ENCODE measurements around the gene STAT6. TPM values are rescaled to one million over a fixed set of nuclear protein-coding genes. Genes with fewer than 3 reads are reported as not detected.

The STAT6 gene
- total and polyA plus RNA-seq, 2 donors (not counting 1 experiment from before 2014, with no cell fraction given): 544 to 736 TPM

DNA sequence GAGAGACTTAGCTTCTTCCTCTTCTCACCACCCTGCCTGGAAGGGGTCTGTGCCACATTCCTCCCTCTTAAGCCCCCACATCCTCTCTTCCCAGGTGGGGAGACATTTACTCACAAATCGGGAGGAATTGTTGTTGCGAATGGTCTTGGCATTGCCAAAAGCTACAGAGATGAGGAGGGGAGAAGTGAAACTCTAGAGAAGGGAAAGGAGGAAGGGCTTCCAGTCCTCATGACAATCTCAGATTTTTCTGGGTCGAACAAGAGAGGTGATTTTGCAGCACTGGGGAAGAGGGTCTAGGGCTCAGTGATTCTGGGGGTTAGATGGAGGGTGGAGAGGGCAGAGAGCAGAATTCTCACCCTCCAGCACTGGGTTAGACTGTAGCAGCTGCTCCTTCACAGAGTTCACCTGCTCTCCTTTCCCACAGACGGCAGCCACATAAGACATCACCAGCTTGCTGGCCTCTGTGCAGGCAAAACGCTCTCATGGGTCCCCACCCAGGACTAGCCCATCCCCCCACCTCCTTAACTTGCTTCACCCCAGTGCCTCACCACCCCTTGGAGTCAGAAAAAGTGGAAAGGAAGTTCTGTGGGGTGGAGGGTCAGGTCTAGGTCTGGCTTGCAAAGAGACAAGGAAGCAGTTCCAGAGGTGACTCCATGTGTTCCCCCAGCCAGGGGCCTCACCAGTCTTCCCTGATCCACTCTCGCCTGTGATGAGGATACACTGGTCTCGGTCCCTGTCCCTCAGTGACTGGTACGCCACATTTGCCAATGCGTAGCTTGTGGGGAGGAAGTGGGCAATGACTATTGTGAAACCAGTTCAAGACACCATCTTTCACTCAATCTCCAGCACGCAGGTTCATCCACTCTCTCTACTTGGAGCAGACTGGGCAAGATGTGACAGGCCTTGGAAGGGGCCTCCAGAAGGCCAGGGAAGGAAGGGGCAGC, 63.9 kb downstream of the STAT6 start:
- H3K27me3 Mint-ChIP-seq: no peaks in the 10 kb centered on the region
- H3K4me3 Mint-ChIP-seq: peak overlapping the region; percentile 74
- CTCF ChIA-PET: interaction anchor here (1.2 to 3.0 kb wide), 4 partner anchors 13 to 22 kb away, joined by 3 to 12 read pairs (median 6); no protein-coding TSS in a partner anchor
- intact Hi-C loops (cut with micrococcal nuclease): loop anchor here (2.0 kb wide), 1 partner anchor 14 kb away; no protein-coding TSS in a partner anchor
- Histone ChIP-seq H3K9ac (ENCODE audit: low read length) (peak overlapping the region; percentile 41), H3K9me3 (ENCODE audit: control extremely low read depth in 1 of 3, control insufficient read depth in 2 of 3, insufficient read depth in 1 of 3, low read length in 2 of 3) (no peaks in the 10 kb centered on the region), H3K4me1 (ENCODE audit: control insufficient read depth in 2 of 2, insufficient read depth in 2 of 2, low read length in 2 of 2) (peaks cover 18 to 24% of the 10 kb centered on the region in 2 donors), H3K36me3 (replicated peaks in 1 of 2; ENCODE audit: control extremely low read depth in 1 of 2, control insufficient read depth in 1 of 2, extremely low read depth in 1 of 2, insufficient read depth in 2 of 2, low read length in 1 of 2) (no peaks in the 10 kb centered on the region), H3K79me2 (ENCODE audit: control insufficient read depth, insufficient read depth, low read length) (no peaks in the 10 kb centered on the region), H2AFZ (ENCODE audit: insufficient read depth, low read depth, low read length, poor library complexity, severe bottlenecking) (peak overlapping the region; percentile 59), H3K27ac (ENCODE audit: low read length in 2 of 2) (no peak overlapping the region), H3K4me3 (ENCODE audit: control extremely low read depth in 1 of 5, extremely low read depth in 1 of 5, insufficient read depth in 1 of 5, low read depth in 2 of 5, low read length in 4 of 5) (peak overlapping the region in 2 of 5 experiments; percentile 11 to 38), H3K27me3 (replicated peaks in 1 of 4; ENCODE audit: control extremely low read depth in 1 of 4, control insufficient read depth in 3 of 4, insufficient read depth in 4 of 4, low read length in 3 of 4) (no peaks in the 10 kb centered on the region), H4K20me1 (ENCODE audit: control insufficient read depth, insufficient read depth, low read length, poor library complexity, severe bottlenecking) (no peaks in the 10 kb centered on the region), H3K4me2 (replicated peaks; ENCODE audit: low read depth, low read length, poor library complexity, severe bottlenecking) (peak overlapping the region; percentile 55)
- H3K4me1 Mint-ChIP-seq: peaks cover 26% of the 10 kb centered on the region
- ATAC-seq (ENCODE audit: low read depth): peak; percentile 49
- H3K9me3 Mint-ChIP-seq (ENCODE audit: insufficient read depth): no peaks in the 10 kb centered on the region
- peak; percentile 50 for DNase-seq
- TF ChIP-seq EZH2 (IDR thresholded peaks at IDR 0.05; ENCODE audit: borderline replicate concordance, insufficient read depth, low read depth, low read length, poor library complexity, severe bottlenecking): no peak
- no peak for TF ChIP-seq CTCF (IDR thresholded peaks at IDR 0.05)
- 40% methylated on average over 1 of the region's 10 CpGs for WGBS (ENCODE audit: insufficient coverage)
- H3K27ac Mint-ChIP-seq: peak overlapping the region; percentile 82
- POLR2A ChIA-PET: interaction anchor here (0.5 to 1.0 kb wide), 5 partner anchors 21 to 312 kb away, joined by 3 to 8 read pairs (median 3); no protein-coding TSS in a partner anchor

Data from B cell (primary cell).